HEK293T (cell line): ENCODE data around the gene MYO1A.

Experiments
- CTCF ChIA-PET: fragments of 350-600 bp; formaldehyde crosslinking; extraction: SDS; loops from one replicate; lab custom pipeline; 2021; ENCODE audit warnings: antibody characterized with exemption, inconsistent platforms; lab: Yijun Ruan, JAX
- POLR2A ChIA-PET: fragments of 350-600 bp; formaldehyde crosslinking; extraction: SDS; loops from one replicate; lab custom pipeline; 2020; ENCODE audit warnings: antibody characterized with exemption, inconsistent platforms; lab: Yijun Ruan, JAX
- DNase-seq: peaks from one replicate; pipeline ENCODE4 v3.0.0; 2012; ENCODE audit warnings: mixed read lengths; ENCODE audit errors: extremely low spot score
- ARNT ChIP-seq: fragments of 450-650 bp; IDR thresholded peaks from 2 replicates; pipeline ENCODE4 v1.6.1; 2017; ENCODE audit warnings: mild to moderate bottlenecking
- BHLHE40 ChIP-seq: fragments of 450-650 bp; IDR thresholded peaks from 2 replicates; pipeline ENCODE4 v1.6.1; 2016; ENCODE audit warnings: mild to moderate bottlenecking, moderate library complexity, borderline replicate concordance
- CTBP1 ChIP-seq: fragments of 450-650 bp; IDR thresholded peaks from 2 replicates; pipeline ENCODE4 v1.6.1; 2016; ENCODE audit warnings: borderline replicate concordance
- ELF4 ChIP-seq: fragments of 450-650 bp; IDR thresholded peaks from 2 replicates; pipeline ENCODE4 v1.6.1; 2017; ENCODE audit warnings: antibody characterized with exemption
- FOXA1 ChIP-seq: fragments of 450-650 bp; IDR thresholded peaks from 2 replicates; pipeline ENCODE4 v1.6.1; 2016; ENCODE audit warnings: mild to moderate bottlenecking
- FOXK2 ChIP-seq: fragments of 450-650 bp; IDR thresholded peaks from 2 replicates; pipeline ENCODE4 v1.6.1; 2016; ENCODE audit warnings: mild to moderate bottlenecking
- FOXM1 ChIP-seq: fragments of 450-650 bp; IDR thresholded peaks from 2 replicates; pipeline ENCODE4 v1.6.1; 2017; ENCODE audit warnings: mild to moderate bottlenecking, borderline replicate concordance
- HDGF ChIP-seq: fragments of 450-650 bp; IDR thresholded peaks from 2 replicates; pipeline ENCODE4 v1.6.1; 2017; ENCODE audit warnings: antibody characterized with exemption, borderline replicate concordance
- L3MBTL2 ChIP-seq: fragments of 450-650 bp; conservative IDR thresholded peaks from 2 replicates; pipeline ENCODE4 v1.6.1; 2016; ENCODE audit warnings: mild to moderate bottlenecking
- LEF1 ChIP-seq: fragments of 450-650 bp; IDR thresholded peaks from 2 replicates; pipeline ENCODE4 v1.6.1; 2017; ENCODE audit warnings: mild to moderate bottlenecking, borderline replicate concordance
- NFRKB ChIP-seq: fragments of 450-650 bp; IDR thresholded peaks from 2 replicates; pipeline ENCODE4 v1.6.1; 2016; ENCODE audit warnings: mild to moderate bottlenecking, moderate library complexity
- PKNOX1 ChIP-seq: fragments of 450-650 bp; IDR thresholded peaks from 2 replicates; pipeline ENCODE4 v1.6.1; 2016
- SP1 ChIP-seq: fragments of 450-650 bp; IDR thresholded peaks from 2 replicates; pipeline ENCODE4 v1.6.1; 2017
- SUZ12 ChIP-seq: fragments of 450-650 bp; IDR thresholded peaks from 2 replicates; pipeline ENCODE4 v1.6.1; 2016; ENCODE audit warnings: mild to moderate bottlenecking
- TARDBP ChIP-seq: fragments of 450-650 bp; IDR thresholded peaks from 2 replicates; pipeline ENCODE4 v1.6.1; 2016
- ZNF384 ChIP-seq: fragments of 450-650 bp; IDR thresholded peaks from 2 replicates; pipeline ENCODE4 v1.6.1; 2016

MYO1A gene

GRCh38 chr12:57096099-57096572, 46.2 kb upstream of the MYO1A start:
- no peak for DNase-seq
- TF ChIP-seq SUZ12 (no peak), BHLHE40 (no peak), TARDBP (no peak), NFRKB (no peak), CTBP1 (no peak), FOXK2 (no peak), LEF1 (no peak), SP1 (no peak), ARNT (no peak)
- POLR2A ChIA-PET, result interaction anchor here (1.2 to 4.7 kb wide), 3 partner anchors 10 to 18 kb away, joined by 4 to 23 read pairs (median 14); partner anchors contain the start of genes NEMP1 and STAT6
- CTCF ChIA-PET, result interaction anchor here (1.2 to 1.8 kb wide), 2 partner anchors 16 to 27 kb away, joined by 3 to 5 read pairs; no protein-coding TSS in a partner anchor

GRCh38 chr12:57095440-57095839, 45.5 kb upstream of the MYO1A start:
- ChIA-PET POLR2A (interaction anchor here (1.2 to 4.7 kb wide), 3 partner anchors 11 to 17 kb away, joined by 4 to 23 read pairs (median 14); partner anchors contain the start of genes NEMP1 and STAT6), CTCF (interaction anchor here (1.2 kb wide), 1 partner anchor 17 kb away, joined by 3 read pairs; no protein-coding TSS in a partner anchor)
- no peak for DNase-seq
- TF ChIP-seq ZNF384 (no peak), SP1 (no peak), FOXM1 (no peak), TARDBP (no peak), FOXK2 (no peak), CTBP1 (no peak), PKNOX1 (no peak), LEF1 (no peak), FOXA1 (no peak), L3MBTL2 (no peak), NFRKB (no peak), SUZ12 (no peak)

- ChIA-PET POLR2A (interaction anchor here (2.3 to 4.7 kb wide), 2 partner anchors 16 to 17 kb away, joined by 14 to 23 read pairs; partner anchors contain the start of genes NEMP1 and STAT6), CTCF (interaction anchor here (1.5 to 3.4 kb wide), 3 partner anchors 17 to 67 kb away, joined by 5 to 23 read pairs (median 21); partner anchors contain the start of gene STAT6)
- no peak for DNase-seq
- TF ChIP-seq FOXA1, result no peak
- TF ChIP-seq BHLHE40, result no peak
- TF ChIP-seq ELF4, result no peak
- no peak for TF ChIP-seq NFRKB
- no peak for TF ChIP-seq CTBP1
- TF ChIP-seq ZNF384, result no peak
- no peak for TF ChIP-seq HDGF
- no peak for TF ChIP-seq SUZ12
- no peak for TF ChIP-seq FOXK2
- no peak for TF ChIP-seq PKNOX1
Measured at GRCh38 chr12:57094208-57095160, 44.6 kb upstream of the MYO1A start.

- ChIA-PET CTCF (interaction anchor here (1.5 to 3.4 kb wide), 3 partner anchors 18 to 66 kb away, joined by 5 to 23 read pairs (median 21); partner anchors contain the start of gene STAT6), POLR2A (interaction anchor here (1.0 to 4.7 kb wide), 2 partner anchors 15 to 24 kb away, joined by 3 to 23 read pairs; partner anchors contain the start of gene NEMP1)
- peak; percentile 60 for DNase-seq
- TF ChIP-seq ARNT, result no peak
- TF ChIP-seq TARDBP, result no peak
- no peak for TF ChIP-seq FOXA1
- TF ChIP-seq BHLHE40, result no peak
- TF ChIP-seq PKNOX1, result no peak
- TF ChIP-seq SP1, result no peak
- TF ChIP-seq HDGF, result no peak
- no peak for TF ChIP-seq L3MBTL2
- no peak for TF ChIP-seq CTBP1
- no peak for TF ChIP-seq FOXM1
- no peak for TF ChIP-seq LEF1
- TF ChIP-seq SUZ12, result no peak
- no peak for TF ChIP-seq ELF4
- TF ChIP-seq ZNF384, result no peak
- TF ChIP-seq NFRKB, result no peak
Measured at GRCh38 chr12:57093415-57094207, 43.7 kb upstream of the MYO1A start.

GRCh38 chr12:57092876-57093414, 43.0 kb upstream of the MYO1A start:
- CTCF ChIA-PET, result interaction anchor here (1.0 to 3.4 kb wide), 8 partner anchors 9 to 84 kb away, joined by 4 to 23 read pairs (median 7); partner anchors contain the start of genes NEMP1 and STAT6
- no peak for DNase-seq
- TF ChIP-seq L3MBTL2 (no peak), ELF4 (no peak), HDGF (no peak), TARDBP (no peak), NFRKB (no peak), FOXM1 (no peak), SUZ12 (no peak), ZNF384 (no peak), FOXK2 (no peak), CTBP1 (no peak), ARNT (no peak), BHLHE40 (no peak), FOXA1 (no peak), LEF1 (no peak), PKNOX1 (no peak), SP1 (no peak)
- POLR2A ChIA-PET, result interaction anchor here (1.0 to 4.7 kb wide), 4 partner anchors 14 to 24 kb away, joined by 3 to 23 read pairs (median 8); partner anchors contain the start of genes NEMP1 and STAT6
